ENCODE results near the gene LDB3. TPM values are rescaled to one million over a fixed set of nuclear protein-coding genes. Genes with fewer than 3 reads are reported as not detected.

The LDB3 gene
- total and polyA plus RNA-seq, 9 of the 15 experiments (the other 6 are each of a cell fraction or from before 2014, with no cell fraction given) = 0.03 TPM; not detected in 8

DNA sequence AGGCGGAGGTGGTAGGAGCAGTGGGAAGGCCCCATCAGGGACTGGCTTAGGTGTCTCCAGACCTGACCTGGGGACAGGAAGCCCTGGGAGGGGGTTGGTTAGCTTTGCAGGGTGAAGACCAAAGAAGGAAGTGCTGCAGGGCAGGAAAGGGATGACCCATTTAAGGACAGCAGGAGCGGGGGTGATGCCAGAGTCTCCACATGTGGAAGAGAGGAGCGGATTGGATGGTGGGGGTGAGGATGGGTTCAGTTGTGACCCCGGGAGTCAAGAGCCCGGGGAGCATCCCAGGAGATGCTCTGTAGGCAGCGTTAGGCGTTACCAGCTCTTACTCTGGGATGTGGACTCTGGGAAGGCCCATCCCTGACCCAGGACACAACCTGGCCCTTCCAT, 3.1 kb upstream of the LDB3 start:
- intact Hi-C loops (cut with micrococcal nuclease) = no loop called here
- H3K79me2 ChIP-seq (ENCODE audit: control insufficient read depth, insufficient read depth, low read length) = no peaks in the 10 kb centered on the region
- H3K36me3 ChIP-seq (ENCODE audit: control insufficient read depth, insufficient read depth, low read length) = no peaks in the 10 kb centered on the region
- 0% methylated on average over 3 of the region's 7 CpGs for WGBS (ENCODE audit: insufficient coverage, low coverage, missing lambda C conversion rate)
- peaks cover 0 to 9% of the 10 kb centered on the region in 2 experiments; a peak in 2 of 5 replicates for H3K4me1 ChIP-seq (replicated peaks in 1 of 2; ENCODE audit: control insufficient read depth in 2 of 2, insufficient read depth in 2 of 2, low read length in 2 of 2)
- in situ Hi-C loops (cut with MboI) = no loop called here
- no TSS peak for BruUV-seq (replicated peaks)
- DNase-seq (ENCODE audit: extremely low read depth in 1 of 4, low spot score in 3 of 4) (no peak), FAIRE-seq (no peak), ATAC-seq (no peak)
- no peaks in the 10 kb centered on the region for H4K20me1 ChIP-seq (replicated peaks; ENCODE audit: control insufficient read depth, insufficient read depth, low read length)
- POLR2A ChIA-PET = interaction anchor here (0.7 kb wide), 1 partner anchor 9 kb away, joined by 4 read pairs; no protein-coding TSS in a partner anchor
- H3K27me3 ChIP-seq (ENCODE audit: control insufficient read depth in 2 of 2, insufficient read depth in 2 of 2, low read length in 2 of 2) = peaks cover 0 to 81% of the 10 kb centered on the region in 2 experiments; a peak in 3 of 5 replicates
- H3K9me3 ChIP-seq (replicated peaks; ENCODE audit: control insufficient read depth, insufficient read depth, low read depth, low read length) = no peaks in the 10 kb centered on the region
- CTCF ChIA-PET (ENCODE audit: low intra/inter-chr PET ratio) = no interaction called here
- H3K4me2 ChIP-seq (ENCODE audit: insufficient read depth, low read length) = no peak overlapping the region
- H3K27ac ChIP-seq (ENCODE audit: extremely low read depth, low read depth, low read length) = no peak overlapping the region
- no peak overlapping the region for H3K4me3 ChIP-seq
- no peak for TF ChIP-seq ZNF589 (CRISPR knock-in tag; IDR thresholded peaks at IDR 0.05; ENCODE audit: low read depth)
- TF ChIP-seq NR4A1 (CRISPR knock-in tag; IDR thresholded peaks at IDR 0.05) = no peak
- no peak for TF ChIP-seq NR4A1 (tag; IDR thresholded peaks at IDR 0.05)
- no peak for TF ChIP-seq ZNF507 (tag; conservative IDR thresholded peaks at IDR 0.05)
- TF ChIP-seq FOXA3 (CRISPR knock-in tag; conservative IDR thresholded peaks at IDR 0.05 in 1 of 2, IDR thresholded peaks at IDR 0.05 in 1 of 2) = no peak
- TF ChIP-seq TBL1XR1 (IDR thresholded peaks at IDR 0.05; ENCODE audit: low read length in 2 of 2) = no peak
- no peak for TF ChIP-seq CBFA2T3 (IDR thresholded peaks at IDR 0.05)
- TF ChIP-seq NFATC3 (IDR thresholded peaks at IDR 0.05) = no peak
- TF ChIP-seq, protein P1, sequence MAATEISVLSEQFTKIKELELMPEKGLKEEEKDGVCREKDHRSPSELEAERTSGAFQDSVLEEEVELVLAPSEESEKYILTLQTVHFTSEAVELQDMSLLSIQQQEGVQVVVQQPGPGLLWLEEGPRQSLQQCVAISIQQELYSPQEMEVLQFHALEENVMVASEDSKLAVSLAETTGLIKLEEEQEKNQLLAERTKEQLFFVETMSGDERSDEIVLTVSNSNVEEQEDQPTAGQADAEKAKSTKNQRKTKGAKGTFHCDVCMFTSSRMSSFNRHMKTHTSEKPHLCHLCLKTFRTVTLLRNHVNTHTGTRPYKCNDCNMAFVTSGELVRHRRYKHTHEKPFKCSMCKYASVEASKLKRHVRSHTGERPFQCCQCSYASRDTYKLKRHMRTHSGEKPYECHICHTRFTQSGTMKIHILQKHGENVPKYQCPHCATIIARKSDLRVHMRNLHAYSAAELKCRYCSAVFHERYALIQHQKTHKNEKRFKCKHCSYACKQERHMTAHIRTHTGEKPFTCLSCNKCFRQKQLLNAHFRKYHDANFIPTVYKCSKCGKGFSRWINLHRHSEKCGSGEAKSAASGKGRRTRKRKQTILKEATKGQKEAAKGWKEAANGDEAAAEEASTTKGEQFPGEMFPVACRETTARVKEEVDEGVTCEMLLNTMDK (IDR thresholded peaks at IDR 0.05; ENCODE audit: borderline replicate concordance, insufficient read depth, low read depth, low read length, poor library complexity, severe bottlenecking) = no peak
- TF ChIP-seq TSC22D4 (tag; IDR thresholded peaks at IDR 0.05) = no peak
- no peak for TF ChIP-seq KLF1 (tag; IDR thresholded peaks at IDR 0.05)
- TF ChIP-seq ZKSCAN1 (IDR thresholded peaks at IDR 0.05; ENCODE audit: low read depth, low read length) = no peak
- TF ChIP-seq CREB1 (IDR thresholded peaks at IDR 0.05) = no peak
- TF ChIP-seq CREB1 (CRISPR knock-in tag; IDR thresholded peaks at IDR 0.05) = no peak
- no peaks in the 10 kb centered on the region for H3K9me1 ChIP-seq (ENCODE audit: control insufficient read depth, insufficient read depth, low read length)
- H3K9ac ChIP-seq (ENCODE audit: insufficient read depth in 1 of 2, low read depth in 2 of 2, low read length in 2 of 2) = no peak overlapping the region; a peak in 1 of 4 replicates
- H2AFZ ChIP-seq (ENCODE audit: low read depth, low read length) = no peak overlapping the region
